Smooth muscle cell (in vitro differentiated cells): ENCODE data around the gene TKTL1. TPM values are rescaled to one million over a fixed set of nuclear protein-coding genes. Genes with fewer than 3 reads are reported as not detected.

Experiments
- DNase-seq: peaks from one replicate; lab custom pipeline; 2025; ENCODE audit not compliant: unreplicated experiment; lab: John Stamatoyannopoulos, UW
- H2AFZ ChIP-seq: fragments of 200-600 bp; sonication (generic); 2 replicates; pipeline ENCODE4 v1.6.0; 2016; ENCODE audit warnings: antibody characterized with exemption, low read depth, mild to moderate bottlenecking
- H3F3A ChIP-seq: fragments of 200-600 bp; sonication (generic); 2 replicates; pipeline ENCODE4 v1.6.0; 2017; ENCODE audit warnings: antibody characterized with exemption, low read depth
- H3K27ac ChIP-seq: fragments of 200-600 bp; sonication (generic); 2 replicates; pipeline ENCODE4 v1.5.1; 2016; ENCODE audit warnings: low read depth, mild to moderate bottlenecking
- H3K27me3 ChIP-seq: fragments of 200-600 bp; sonication (generic); 2 replicates; pipeline ENCODE4 v1.6.1; 2016; ENCODE audit warnings: low read depth, mild to moderate bottlenecking
- H3K36me3 ChIP-seq: fragments of 200-600 bp; sonication (generic); 2 replicates; pipeline ENCODE4 v1.5.1; 2016; ENCODE audit warnings: low read depth
- H3K4me1 ChIP-seq: fragments of 200-600 bp; sonication (generic); 2 replicates; pipeline ENCODE4 v1.5.1; 2016; ENCODE audit warnings: low read depth
- H3K4me2 ChIP-seq: fragments of 200-600 bp; sonication (generic); 2 replicates; pipeline ENCODE4 v1.6.0; 2016; ENCODE audit warnings: mild to moderate bottlenecking
- H3K4me3 ChIP-seq: fragments of 200-600 bp; sonication (generic); 2 replicates; pipeline ENCODE4 v1.5.1; 2016; ENCODE audit warnings: mild to moderate bottlenecking
- H3K79me2 ChIP-seq: fragments of 200-600 bp; sonication (generic); 2 replicates; pipeline ENCODE4 v1.6.0; 2016; ENCODE audit warnings: low read depth, mild to moderate bottlenecking
- H3K9ac ChIP-seq: fragments of 200-600 bp; sonication (generic); 2 replicates; pipeline ENCODE4 v1.6.0; 2016; ENCODE audit warnings: low read depth
- H3K9me3 ChIP-seq: fragments of 200-600 bp; sonication (generic); replicated peaks from 2 replicates; pipeline ENCODE4 v1.5.1; 2016; ENCODE audit warnings: low read depth
- H4K20me1 ChIP-seq: fragments of 200-600 bp; sonication (generic); 2 replicates; pipeline ENCODE4 v1.6.0; 2016; ENCODE audit warnings: low read depth
- WGBS: methylation state at CpG from one replicate; pipeline ENCODE4 v1.1.7; 2016; ENCODE audit warnings: low lambda C conversion rate; 5-methylcytosine and 5-hydroxymethylcytosine counted together
- polyA plus RNA-seq: library from polyadenylated mRNA; unstranded; fragments of >200 nt; fragmentation: Nextera tagmentation; extraction: Ambion mirVana; gene quantifications from 2 replicates; pipeline ENCODE4 v1.2.1, GENCODE V29; 2016
- total RNA-seq: library from RNA; depleted of rRNA; stranded (reverse); fragments of >200 nt; gene quantifications from 2 replicates; pipeline ENCODE4 v1.2.3, GENCODE V29; 2014
- TF ChIP-seq, protein P1 (sequence below): fragments of 200-600 bp; sonication (generic); IDR thresholded peaks from 2 replicates; pipeline ENCODE4 v1.5.1; 2017; ENCODE audit warnings: borderline replicate concordance, mild to moderate bottlenecking, antibody characterized with exemption; ENCODE audit not compliant: insufficient read depth, poor library complexity, severe bottlenecking

The TKTL1 gene
- total and polyA plus RNA-seq, 2 experiments from 2014 or later: not detected

DNA sequence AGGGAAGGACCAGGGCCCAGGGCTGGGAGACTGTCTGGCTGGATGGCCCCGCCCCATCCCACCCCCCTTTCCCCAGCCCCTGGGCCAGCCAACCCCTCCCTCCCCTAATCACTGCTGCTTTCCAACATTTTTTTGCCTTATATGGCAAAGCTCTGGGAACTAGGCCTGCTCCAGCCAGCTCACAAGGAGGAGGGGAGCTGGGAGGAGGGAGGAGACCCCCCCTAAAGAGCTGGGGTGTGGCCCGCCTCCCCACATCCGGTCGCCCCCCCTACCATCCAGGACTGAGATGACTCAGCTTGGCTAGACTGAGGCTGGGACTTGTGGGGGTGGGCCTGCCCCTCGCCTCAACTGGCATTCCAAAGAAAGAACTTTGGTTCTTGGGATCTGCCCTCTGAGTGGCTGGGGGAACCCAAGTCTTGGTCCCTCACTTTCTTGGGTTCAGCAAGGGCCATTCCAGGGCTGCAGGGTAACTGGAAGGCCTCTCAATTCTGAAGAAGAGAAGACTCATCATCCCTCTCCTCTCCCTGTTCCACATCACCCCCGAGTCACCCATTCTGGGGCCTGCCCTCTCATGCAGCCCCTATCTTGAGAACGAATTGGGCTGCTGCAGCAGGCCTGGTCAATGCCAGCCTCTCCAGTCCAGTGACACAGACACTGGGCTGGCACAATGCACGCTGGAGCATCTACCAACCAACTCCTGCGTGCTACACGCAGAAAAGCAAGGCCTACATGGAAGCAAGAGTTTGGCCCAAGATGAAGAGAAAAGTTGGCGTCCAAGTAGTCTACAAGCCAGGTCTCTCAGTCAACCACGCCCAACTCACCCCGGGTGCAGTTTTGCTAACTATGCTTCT is 74.1 kb downstream of the TKTL1 start:
- DNase-seq: peak; percentile 51
- TF ChIP-seq, protein P1, sequence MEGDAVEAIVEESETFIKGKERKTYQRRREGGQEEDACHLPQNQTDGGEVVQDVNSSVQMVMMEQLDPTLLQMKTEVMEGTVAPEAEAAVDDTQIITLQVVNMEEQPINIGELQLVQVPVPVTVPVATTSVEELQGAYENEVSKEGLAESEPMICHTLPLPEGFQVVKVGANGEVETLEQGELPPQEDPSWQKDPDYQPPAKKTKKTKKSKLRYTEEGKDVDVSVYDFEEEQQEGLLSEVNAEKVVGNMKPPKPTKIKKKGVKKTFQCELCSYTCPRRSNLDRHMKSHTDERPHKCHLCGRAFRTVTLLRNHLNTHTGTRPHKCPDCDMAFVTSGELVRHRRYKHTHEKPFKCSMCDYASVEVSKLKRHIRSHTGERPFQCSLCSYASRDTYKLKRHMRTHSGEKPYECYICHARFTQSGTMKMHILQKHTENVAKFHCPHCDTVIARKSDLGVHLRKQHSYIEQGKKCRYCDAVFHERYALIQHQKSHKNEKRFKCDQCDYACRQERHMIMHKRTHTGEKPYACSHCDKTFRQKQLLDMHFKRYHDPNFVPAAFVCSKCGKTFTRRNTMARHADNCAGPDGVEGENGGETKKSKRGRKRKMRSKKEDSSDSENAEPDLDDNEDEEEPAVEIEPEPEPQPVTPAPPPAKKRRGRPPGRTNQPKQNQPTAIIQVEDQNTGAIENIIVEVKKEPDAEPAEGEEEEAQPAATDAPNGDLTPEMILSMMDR: no peak
- Histone ChIP-seq H3F3A (peaks cover 6% of the 10 kb centered on the region), H3K36me3 (no peaks in the 10 kb centered on the region), H3K9ac (peak overlapping the region; percentile 94), H2AFZ (no peak overlapping the region), H3K27ac (peak overlapping the region; percentile 99), H3K4me3 (peak overlapping the region; percentile 76), H3K4me2 (peak overlapping the region; percentile 80), H3K27me3 (no peaks in the 10 kb centered on the region), H3K79me2 (peaks cover 68% of the 10 kb centered on the region), H4K20me1 (peaks cover 56% of the 10 kb centered on the region), H3K9me3 (no peaks in the 10 kb centered on the region), H3K4me1 (no peaks in the 10 kb centered on the region)
- WGBS: 42% methylated on average over 13 of the region's 13 CpGs

DNA sequence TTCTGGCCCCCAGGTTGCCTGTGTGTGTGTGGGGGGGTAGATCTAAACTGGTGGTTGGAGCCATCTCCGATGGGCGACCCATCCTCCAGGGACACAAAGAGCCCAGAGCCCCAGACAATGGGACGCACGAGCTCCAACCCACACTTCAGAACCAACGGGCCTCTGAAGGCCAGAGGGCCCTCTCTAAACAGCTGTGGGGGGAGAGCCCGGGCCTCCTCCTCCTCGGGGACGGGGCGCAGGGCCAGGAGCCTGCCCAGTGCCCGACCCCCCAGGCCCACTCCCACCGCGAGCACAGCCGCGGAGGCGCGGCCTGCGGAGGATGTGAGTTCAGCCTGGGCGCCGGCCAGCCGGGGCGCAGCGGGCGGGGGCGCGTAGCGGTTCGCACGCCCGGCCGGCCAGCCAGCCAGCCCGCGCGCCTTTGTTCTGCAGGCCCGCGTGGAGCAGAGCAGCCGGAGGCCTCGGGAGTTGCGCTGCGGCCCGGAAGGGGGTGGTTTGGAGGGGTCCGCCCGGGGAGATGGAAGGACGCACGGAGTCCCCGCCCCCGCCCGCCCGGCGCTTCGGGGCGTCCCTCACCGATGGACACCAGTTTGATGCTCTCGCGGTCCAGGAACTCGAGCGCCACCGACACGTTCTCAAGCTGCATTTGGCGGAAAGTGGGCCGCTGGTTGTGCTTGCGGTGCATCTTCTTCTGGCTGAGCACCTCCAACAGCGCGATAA is 74.9 kb downstream of the TKTL1 start:
- Histone ChIP-seq H3K4me1 (no peaks in the 10 kb centered on the region), H3K9ac (peak overlapping the region; percentile 94), H2AFZ (no peak overlapping the region), H3K79me2 (peaks cover 68% of the 10 kb centered on the region), H3K9me3 (no peaks in the 10 kb centered on the region), H3K4me3 (peak overlapping the region; percentile 76), H3K4me2 (peak overlapping the region; percentile 80), H3K36me3 (no peaks in the 10 kb centered on the region), H3K27ac (peak overlapping the region; percentile 99), H3K27me3 (no peaks in the 10 kb centered on the region), H4K20me1 (peaks cover 48% of the 10 kb centered on the region), H3F3A (peaks cover 6% of the 10 kb centered on the region)
- TF ChIP-seq, protein P1: no peak
- no peak for DNase-seq
- WGBS: 47% methylated on average over 48 of the region's 63 CpGs

DNA sequence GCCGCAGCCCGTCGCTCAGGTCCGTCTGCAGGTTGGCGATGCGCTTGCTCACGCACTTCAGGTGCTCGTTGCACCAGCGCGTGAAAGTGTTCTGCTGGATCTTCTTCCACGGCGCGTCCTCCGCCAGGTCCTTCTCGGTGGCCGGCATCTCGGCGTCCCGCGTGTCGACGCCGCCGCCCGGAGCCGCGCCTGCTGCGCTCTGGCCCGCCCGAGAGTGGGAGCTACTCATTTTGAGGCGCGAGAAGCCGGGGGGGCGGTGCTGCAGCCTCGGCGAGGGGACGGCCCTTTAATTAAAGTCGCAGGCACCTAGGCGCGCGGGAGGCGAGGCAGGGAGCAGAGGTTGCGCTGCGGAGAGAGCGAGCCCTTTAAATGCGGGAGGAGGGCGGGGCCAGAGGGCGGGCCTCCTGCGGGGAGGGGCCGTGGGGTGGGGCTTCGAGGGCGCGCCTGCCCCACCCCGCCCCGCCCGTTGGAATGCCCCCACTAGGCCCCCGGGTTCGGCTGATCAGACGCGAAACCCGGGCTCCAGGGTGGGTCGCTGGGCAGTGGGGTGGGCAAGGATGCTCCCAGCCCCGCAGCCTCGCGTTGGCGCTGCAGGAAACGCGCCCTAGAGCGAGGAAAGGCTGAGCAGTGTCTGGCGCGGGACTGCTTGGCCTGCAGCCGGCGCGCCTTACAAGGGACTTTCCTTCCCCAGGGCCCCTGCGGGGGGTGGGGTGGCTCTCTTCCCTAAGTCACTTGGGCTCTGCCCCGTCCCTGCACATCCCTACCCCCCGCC is 75.6 kb downstream of the TKTL1 start:
- Histone ChIP-seq H3K27me3 (no peaks in the 10 kb centered on the region), H3K4me3 (peak overlapping the region; percentile 76), H3K4me1 (no peaks in the 10 kb centered on the region), H3F3A (peaks cover 6% of the 10 kb centered on the region), H3K36me3 (no peaks in the 10 kb centered on the region), H3K4me2 (peak overlapping the region; percentile 83), H3K9ac (peak overlapping the region; percentile 68), H3K79me2 (peaks cover 66% of the 10 kb centered on the region), H3K27ac (peak overlapping the region; percentile 99), H2AFZ (no peak overlapping the region), H3K9me3 (no peaks in the 10 kb centered on the region), H4K20me1 (peaks cover 41% of the 10 kb centered on the region)
- TF ChIP-seq, protein P1: no peak
- WGBS: 32% methylated on average over 55 of the region's 77 CpGs
- DNase-seq: peak; percentile 69
